K562 (cell line): ENCODE data around the gene XRRA1. TPM values are rescaled to one million over a fixed set of nuclear protein-coding genes. Genes with fewer than 3 reads are reported as not detected.
A peak's percentile ranks its signal among the peaks of the same experiment; 100 is the strongest.

Source experiments
- BMI1 ChIP-seq: fragments of 150-350 bp; IDR thresholded peaks from 2 replicates; pipeline ENCODE4 v1.6.1; 2014; ENCODE audit warnings: low read length
- CEBPB ChIP-seq: fragments of 450-650 bp; IDR thresholded peaks from 2 replicates; pipeline ENCODE4 v1.6.1; 2016; ENCODE audit warnings: missing genetic modification characterization, missing compliant biosample characterization
- CREM ChIP-seq: IDR thresholded peaks from 2 replicates; pipeline ENCODE4 v1.6.1; 2014; ENCODE audit warnings: antibody characterized with exemption, low read depth
- EHMT2 ChIP-seq: fragments of 450-650 bp; IDR thresholded peaks from 2 replicates; pipeline ENCODE4 v1.6.1; 2018; ENCODE audit warnings: antibody characterized with exemption
- GABPB2 ChIP-seq: fragments of 250-450 bp; sonication (Bioruptor Pico); conservative IDR thresholded peaks from 2 replicates; pipeline ENCODE4 v1.5.1; 2021; ENCODE audit warnings: mild to moderate bottlenecking
- HES1 ChIP-seq: fragments of 450-650 bp; IDR thresholded peaks from 2 replicates; pipeline ENCODE4 v1.6.1; 2016; ENCODE audit warnings: low read depth, mild to moderate bottlenecking, moderate library complexity
- HNRNPLL ChIP-seq: fragments of 200-400 bp; formaldehyde crosslinking; IDR thresholded peaks from 2 replicates; pipeline ENCODE4 v1.6.1; 2017; ENCODE audit warnings: low read length, low read depth, mild to moderate bottlenecking; ENCODE audit not compliant: poor library complexity, severe bottlenecking
- PTTG1 ChIP-seq: fragments of 450-650 bp; IDR thresholded peaks from 2 replicates; pipeline ENCODE4 v1.6.1; 2016; ENCODE audit warnings: low read depth, mild to moderate bottlenecking, missing genetic modification characterization, missing compliant biosample characterization
- RBM14 ChIP-seq: fragments of 200-400 bp; formaldehyde crosslinking; IDR thresholded peaks from 2 replicates; pipeline ENCODE4 v1.6.1; 2018; ENCODE audit warnings: low read depth, mild to moderate bottlenecking, low read length, moderate library complexity, borderline replicate concordance; ENCODE audit not compliant: insufficient read depth
- SMC3 ChIP-seq: conservative IDR thresholded peaks from 2 replicates; pipeline ENCODE4 v1.6.1; 2011; ENCODE audit warnings: low read depth, low read length, improper control_type of control experiment; ENCODE audit not compliant: insufficient read depth
- SRSF9 ChIP-seq: fragments of 200-400 bp; formaldehyde crosslinking; IDR thresholded peaks from 2 replicates; pipeline ENCODE4 v1.6.1; 2017; ENCODE audit warnings: low read depth, low read length, borderline replicate concordance
- WHSC1 ChIP-seq: IDR thresholded peaks from one replicate; pipeline ENCODE4 v1.6.1; 2012; ENCODE audit warnings: low read length, control low read depth, inconsistent platforms
- ZC3H11A ChIP-seq: IDR thresholded peaks from 2 replicates; pipeline ENCODE4 v1.6.1; 2012; ENCODE audit warnings: low read depth, low read length, improper control_type of control experiment
- ZNF398 ChIP-seq: fragments of 250-450 bp; sonication (Bioruptor Pico); IDR thresholded peaks from 2 replicates; pipeline ENCODE4 v1.8.0; 2021; ENCODE audit warnings: moderate library complexity, mild to moderate bottlenecking, inconsistent platforms
- ZNF511 ChIP-seq: sonication (generic); formaldehyde crosslinking; IDR thresholded peaks from 2 replicates; pipeline ENCODE4 v1.8.0; 2022; ENCODE audit warnings: mild to moderate bottlenecking, missing genetic modification reagents
- polyA plus RNA-seq, 8 experiments: library from polyadenylated mRNA; depleted of rRNA in 4 of 8; stranded (reverse) in 5 of 8; unstranded in 3 of 8; fragments of >200 nt; fragmentation: Nextera tagmentation in 2 of 8; fragmentation: Illumina TruSeq in 1 of 8; extraction: Ambion mirVana in 2 of 8; extraction: Trizol in 1 of 8; gene quantifications; 2 replicates each; pipeline versions ENCODE4 v1.2.1 to v1.2.3, GENCODE V29; 2011 to 2014; ENCODE audit warnings: inconsistent platforms in 1 of 8, missing spikeins in 1 of 8
- total RNA-seq, 7 experiments: library from RNA; depleted of rRNA in 6 of 7; stranded (reverse); fragments of >200 nt in 6 of 7; fragmentation: Illumina TruSeq in 2 of 7; extraction: Trizol in 2 of 7; gene quantifications; 2 replicates each; pipeline versions ENCODE4 v1.2.1 to v1.2.3, GENCODE V29; 2011 to 2021; ENCODE audit warnings: low replicate concordance in 1 of 7

The XRRA1 gene
- total and polyA plus RNA-seq, 9 of the 15 experiments (the other 6 are each of a cell fraction or from before 2014, with no cell fraction given): 5.0 to 22.5 (median 16.0) TPM

GRCh38 chr11:74948898-74949752 is at the start of gene XRRA1, which contains the start of gene SPCS2 (continued):
- TF ChIP-seq ZNF398 (CRISPR knock-in tag): no peak
- no peak for TF ChIP-seq SRSF9
- no peak for TF ChIP-seq RBM14
- peak; percentile 96 for TF ChIP-seq CREM
- no peak for TF ChIP-seq HES1
- peak; percentile 15; the same call in 1 of the 2 replicates for TF ChIP-seq SMC3
- TF ChIP-seq BMI1: no peak
- no peak for TF ChIP-seq GABPB2 (CRISPR knock-in tag)
- TF ChIP-seq CEBPB (tag): no peak
- no peak for TF ChIP-seq PTTG1 (tag)
- TF ChIP-seq ZNF511 (CRISPR knock-in tag): peak; percentile 88
- TF ChIP-seq HNRNPLL: peak; percentile 86
- TF ChIP-seq EHMT2: no peak
- TF ChIP-seq ZC3H11A: peak; percentile 58; the same call in 1 of the 2 replicates
- no peak for TF ChIP-seq WHSC1
